HPDE6-E6E7 (cell line): ENCODE results near the gene CMIP.

Experiments used
- DNase-seq: peaks from one replicate; pipeline ENCODE4 v3.0.0; 2011; ENCODE audit warnings: missing footprints; ENCODE audit errors: extremely low spot score

Gene CMIP

DNA sequence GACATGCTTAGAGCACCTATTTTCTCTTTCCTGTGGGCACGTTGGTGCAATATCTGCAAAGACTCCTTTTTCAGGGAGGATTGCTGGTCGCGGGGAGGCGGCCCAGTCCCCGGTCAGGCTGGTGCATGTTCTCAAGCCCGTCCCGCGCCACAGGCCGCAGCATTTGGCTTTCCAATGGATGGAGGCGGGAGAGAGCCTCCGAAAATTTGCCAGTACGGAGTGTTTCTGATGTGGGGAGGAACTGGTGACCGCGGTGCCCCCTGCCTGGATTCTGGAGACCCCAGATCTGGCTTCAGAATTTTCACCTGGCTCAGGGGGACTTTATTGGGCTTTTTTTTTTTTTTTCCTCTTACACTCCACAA is 2.3 kb downstream of the CMIP start:
- DNase-seq, result no peak

DNA sequence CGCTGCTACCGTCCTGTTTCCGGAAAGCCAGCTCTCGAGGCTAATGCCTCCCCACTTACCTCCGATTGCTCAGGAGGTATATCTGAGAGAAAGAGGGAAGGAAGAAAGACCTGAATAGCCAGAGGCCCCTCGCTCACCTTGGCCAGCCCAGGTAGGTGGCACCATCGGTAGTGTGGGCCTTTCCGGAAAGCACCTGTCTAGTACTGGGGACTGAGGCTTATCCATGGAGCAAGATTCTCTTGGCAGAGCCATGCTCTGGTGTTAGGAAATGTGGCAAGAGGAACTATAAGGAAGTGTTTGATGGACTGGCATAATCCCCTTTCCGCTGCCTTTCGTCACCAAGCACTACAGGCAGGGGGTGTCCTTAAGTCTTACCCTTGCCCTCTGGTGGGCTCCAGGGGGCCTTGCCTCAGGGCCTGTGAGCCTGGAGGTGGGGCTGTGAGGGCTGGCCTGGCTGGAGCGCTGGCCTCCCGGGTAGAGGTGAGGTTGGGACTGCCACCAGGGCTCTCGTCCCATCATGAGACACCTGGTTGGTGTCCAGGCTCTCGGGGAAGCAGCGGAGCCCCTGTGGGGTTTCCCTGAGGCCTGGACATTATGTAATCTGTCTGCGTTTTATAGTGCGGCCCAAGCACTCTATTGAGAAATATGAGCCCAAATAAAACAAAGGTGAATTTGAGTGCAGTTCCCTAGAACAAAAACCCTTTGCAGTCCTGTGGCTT is 2.9 kb downstream of the CMIP start:
- DNase-seq, result no peak

DNA sequence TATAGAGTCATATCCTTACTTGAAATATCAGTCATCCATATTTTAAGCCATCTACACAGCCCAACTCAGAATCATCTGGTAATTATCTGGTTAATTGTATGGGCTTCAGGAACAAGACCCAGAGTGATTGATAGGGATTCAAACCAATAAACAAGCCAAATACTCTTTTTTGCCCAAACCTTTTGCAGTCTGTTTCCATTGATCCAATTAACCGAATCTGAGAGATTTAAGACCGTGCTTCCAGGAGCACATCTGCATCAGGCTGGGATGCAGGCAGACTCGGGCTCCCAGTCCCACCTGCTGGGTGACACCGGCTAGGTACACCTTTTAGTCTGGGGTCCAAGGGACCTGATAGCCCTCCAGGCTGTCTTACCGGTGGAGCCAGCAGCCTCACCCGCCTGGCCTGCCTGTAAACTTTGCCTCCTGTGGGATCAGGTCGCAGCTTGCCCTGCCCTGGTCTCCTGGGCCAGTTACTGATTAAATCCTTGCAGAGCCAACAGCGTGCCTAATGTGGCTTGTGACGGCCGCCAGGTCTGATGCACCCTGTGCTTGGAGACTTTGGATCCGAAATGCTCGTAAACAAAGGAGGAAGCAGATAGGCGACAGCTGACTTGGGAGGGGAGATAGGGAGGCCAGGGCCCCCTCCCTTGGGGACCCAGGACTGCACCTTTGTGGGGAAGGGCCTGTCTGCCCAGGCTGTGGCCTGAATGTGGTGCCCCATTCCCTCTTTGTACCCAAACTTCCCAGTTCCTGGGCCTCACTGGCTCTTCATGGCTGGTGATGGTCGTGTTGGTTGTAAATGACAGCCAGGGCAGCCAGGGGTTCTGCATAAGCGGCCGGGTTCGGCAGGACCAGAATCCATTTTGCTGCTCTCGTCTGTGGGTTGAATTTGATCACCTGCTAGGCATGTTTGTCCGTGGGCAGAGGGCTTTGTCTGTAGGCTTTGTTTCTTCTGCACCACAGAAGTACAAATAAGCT is 3.8 kb downstream of the CMIP start:
- DNase-seq, result no peak

DNA sequence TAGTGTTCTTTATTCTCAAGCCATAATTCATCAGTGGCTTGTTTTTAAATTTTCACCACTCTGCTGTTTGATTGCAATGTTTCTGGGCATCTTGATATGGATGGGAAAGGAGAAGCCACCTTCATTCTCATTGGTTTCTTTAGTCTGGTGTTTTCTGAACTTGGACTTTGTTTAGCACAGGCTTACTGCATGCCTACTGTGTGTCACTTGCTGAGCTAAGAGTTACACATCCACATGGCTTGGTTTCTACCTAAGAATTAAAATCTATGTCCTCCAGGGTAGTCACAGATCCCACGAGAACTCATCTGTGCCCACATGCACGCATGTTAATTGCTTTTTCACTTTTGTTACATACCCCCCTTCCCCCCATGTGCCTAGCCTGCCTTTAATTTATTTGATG is 4.6 kb downstream of the CMIP start:
- no peak for DNase-seq

DNA sequence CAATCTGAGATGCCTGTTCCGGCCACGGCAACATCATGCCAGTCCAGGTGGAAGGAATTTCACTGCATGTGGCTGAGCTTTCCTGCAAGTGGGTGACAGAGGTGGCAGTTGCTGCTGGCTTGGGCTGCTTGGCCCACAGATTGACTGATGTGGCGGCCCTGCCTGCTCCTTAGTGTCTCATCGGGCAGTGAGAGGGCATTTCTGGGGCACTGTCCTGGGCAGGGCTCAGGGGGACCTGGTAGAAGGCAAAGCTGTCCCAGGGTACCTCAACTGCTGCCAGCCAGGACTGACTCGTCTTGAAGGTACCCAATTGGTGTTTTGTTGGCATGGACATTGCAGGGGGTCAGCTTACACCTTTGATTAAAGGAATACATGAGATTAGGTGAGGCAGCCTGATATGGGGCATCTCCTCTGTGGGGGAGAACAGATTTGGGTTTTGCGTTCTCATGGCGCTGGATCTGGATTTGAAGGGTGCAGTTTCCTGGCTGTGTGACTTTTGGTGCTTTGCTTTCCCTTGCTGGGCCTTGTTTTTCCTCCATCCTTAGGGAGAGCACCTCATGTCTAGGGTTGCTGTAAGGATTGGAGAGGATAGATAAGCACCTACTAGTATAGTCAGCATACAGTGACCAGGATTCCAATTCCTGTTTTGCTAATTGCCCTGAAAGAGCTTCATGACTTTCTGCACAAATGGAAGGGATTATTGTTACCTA is 5.4 kb downstream of the CMIP start:
- DNase-seq, result no peak

DNA sequence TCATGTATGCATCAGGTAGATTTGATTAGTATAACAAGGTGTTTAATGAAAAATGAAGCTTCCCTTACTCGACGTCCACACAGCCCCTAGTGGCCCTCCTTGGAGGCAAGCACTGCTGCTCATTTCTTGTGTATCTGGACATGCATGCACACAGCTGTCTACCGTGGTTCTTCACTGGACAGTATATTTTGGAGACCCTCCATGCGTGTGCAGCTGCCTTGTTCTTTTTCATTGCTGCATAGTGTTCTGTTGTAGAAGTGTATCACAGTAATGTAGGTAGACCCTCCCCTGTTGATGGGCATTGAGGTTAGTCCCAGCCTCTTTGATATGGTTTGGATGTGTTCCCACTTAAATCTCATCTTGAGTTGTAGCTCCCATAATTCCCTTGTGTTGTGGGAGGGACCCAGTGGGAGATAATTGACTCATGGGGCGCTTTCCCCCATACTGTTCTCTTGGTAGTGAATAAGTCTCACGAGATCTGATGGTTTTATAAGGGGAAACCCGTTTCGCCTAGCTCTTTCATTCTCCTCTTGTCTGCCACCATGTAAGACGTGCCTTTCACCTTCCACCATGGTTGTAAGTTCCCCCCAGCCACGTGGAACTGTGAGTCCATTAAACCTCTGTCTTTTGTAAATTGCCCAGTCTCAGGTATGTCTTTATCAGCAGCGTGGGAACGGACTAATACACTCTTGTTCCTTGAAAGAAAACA is 6.3 kb downstream of the CMIP start:
- no peak for DNase-seq

DNA sequence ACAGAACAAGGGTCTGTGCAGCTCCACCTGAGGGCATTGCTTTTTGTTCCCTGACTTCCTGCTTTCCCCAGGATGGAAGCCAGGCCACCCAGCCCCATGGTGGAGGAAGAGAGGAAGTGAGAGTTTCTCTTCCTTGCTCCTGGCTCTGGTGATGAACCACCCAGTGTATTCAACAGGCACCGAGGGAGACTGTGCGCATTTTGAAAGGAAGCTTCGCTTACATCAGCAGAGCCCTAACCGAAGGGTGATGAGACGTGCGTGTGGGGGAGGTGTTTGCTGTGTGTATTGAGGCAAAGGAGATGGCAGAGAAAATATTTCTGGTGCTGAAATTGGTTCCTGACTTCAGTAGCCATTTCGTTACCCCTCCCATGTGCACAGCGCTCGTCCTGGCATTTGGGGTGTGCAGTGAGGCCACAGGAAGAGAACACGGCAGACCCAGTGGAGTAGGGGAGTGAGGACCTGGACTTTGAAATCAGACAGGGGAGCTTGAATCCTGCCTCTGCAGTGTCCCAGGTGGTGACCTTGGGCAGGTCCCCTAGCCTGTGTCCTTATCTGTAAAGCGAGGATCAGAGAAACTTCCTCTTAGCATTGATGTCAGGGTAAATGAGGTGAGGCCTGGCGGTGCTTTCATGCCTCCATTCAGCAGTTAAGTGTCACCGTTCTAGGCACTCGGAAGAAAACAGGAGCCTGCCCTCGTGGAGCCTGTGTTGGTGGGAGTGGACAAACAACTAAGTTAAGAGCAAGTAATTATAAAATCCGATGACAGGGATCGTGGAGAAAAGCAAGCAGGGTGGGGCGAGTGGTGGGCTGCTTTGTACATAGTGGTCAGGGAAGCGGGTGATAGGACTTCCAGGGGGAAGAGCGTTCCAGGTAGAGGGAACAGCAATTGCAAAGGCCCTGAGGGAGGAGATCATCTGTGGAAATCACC is 7.4 kb downstream of the CMIP start:
- DNase-seq, result no peak

DNA sequence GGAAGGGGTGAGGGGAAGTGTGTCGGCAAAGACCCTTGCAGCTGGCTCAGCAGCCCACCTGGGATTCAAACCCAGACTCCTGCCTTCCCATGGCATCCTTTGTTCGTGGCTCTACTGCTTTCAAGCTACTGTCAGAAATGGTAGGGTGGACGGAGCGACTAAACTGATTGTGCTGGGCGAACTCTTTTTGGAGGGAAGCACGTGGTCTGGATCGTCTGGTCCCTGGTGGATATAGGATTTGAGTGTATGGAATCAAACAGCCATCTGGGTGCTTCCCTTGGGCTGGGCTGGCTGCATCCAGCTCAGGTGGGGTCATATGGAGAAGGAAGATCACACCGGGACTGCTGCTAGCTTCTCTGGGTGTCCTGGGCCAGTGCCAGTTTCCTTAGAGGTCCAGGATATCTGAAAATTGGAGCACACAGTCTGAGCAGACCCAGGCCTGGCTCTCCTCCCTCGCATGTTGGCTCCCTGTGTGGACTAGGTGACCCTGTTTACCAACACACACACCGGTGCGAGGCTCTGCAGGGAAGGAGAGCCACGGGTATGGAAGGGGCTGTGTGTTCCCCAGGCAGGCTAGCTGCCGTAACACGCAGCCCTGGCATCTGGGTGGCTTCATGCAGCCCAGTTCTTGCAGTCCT is 8.6 kb downstream of the CMIP start:
- DNase-seq, result no peak

DNA sequence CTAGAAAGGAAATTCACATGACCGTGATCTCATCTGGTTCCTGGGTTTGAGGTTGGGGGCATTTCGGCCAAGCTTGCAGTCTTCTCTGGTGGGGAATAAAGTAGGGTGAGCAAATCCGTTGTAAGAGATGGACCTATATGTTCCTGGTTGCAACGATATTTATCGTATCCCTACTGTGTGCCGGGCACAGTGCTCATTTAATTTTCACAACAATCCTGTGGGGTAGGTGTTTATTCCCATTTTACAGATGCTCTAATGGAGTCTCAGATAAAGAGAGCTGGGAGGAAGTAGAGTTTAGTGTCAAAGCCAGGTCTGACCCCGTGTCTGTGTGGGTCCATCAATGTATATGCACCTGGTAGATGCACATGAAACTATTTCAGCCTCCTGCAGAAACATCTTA is 9.4 kb downstream of the CMIP start:
- DNase-seq, result no peak

DNA sequence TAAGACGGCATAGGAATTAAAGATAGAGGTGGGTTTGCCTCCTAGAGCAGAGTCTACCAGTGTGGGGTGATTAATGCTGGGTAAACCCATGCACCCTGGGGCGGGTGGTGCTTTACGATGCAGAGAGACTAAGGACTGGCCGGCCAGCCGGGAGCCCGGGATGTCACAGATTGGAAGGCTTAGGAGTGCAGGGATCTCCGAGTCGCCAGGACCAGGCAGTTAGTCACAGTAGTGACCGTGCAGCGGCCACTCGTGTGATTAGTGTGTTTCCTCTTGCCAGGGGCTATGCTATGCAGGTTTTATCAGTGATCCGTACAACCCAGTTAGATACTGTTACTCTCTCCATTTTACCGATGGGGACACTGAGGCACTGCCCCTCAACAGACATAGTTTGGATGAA is 10.4 kb downstream of the CMIP start:
- no peak for DNase-seq

DNA sequence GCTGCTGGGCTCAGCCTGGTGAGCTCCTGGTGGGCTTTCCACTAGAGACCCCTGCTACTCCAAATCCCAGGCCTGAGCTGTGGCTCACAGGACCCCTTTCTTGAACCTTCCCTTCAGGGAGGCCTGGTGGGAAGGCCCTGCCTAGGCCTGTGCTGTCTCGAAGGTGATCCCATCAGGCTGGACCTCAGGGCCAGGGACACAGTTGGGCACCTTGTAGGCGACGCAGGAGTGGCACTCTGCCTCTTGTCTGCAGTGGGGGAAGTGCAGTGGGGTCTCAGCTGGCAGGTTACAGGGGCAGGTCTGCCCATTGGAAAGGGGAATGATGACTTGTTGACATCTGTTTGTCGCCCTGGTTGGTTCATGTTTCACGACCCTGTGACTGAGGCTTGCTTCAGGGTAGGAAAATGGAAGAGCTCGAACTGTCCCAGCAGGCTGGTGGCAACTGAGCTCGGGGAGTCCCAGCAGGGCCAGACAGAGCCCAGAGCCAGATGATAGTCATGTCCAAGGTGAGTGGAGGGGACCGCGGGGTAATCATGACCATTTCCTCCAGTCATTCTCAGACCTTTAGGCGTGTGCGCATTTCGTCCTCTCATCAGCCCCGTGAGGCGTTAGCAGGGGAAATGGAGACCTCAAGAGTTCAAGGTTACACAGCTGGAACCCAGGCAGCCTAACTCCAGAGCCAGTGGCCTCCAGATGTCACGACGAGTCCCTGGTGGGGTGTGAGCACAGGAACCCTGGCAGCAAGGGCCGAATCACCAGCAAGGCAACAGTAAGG is 11.3 kb downstream of the CMIP start:
- no peak for DNase-seq

DNA sequence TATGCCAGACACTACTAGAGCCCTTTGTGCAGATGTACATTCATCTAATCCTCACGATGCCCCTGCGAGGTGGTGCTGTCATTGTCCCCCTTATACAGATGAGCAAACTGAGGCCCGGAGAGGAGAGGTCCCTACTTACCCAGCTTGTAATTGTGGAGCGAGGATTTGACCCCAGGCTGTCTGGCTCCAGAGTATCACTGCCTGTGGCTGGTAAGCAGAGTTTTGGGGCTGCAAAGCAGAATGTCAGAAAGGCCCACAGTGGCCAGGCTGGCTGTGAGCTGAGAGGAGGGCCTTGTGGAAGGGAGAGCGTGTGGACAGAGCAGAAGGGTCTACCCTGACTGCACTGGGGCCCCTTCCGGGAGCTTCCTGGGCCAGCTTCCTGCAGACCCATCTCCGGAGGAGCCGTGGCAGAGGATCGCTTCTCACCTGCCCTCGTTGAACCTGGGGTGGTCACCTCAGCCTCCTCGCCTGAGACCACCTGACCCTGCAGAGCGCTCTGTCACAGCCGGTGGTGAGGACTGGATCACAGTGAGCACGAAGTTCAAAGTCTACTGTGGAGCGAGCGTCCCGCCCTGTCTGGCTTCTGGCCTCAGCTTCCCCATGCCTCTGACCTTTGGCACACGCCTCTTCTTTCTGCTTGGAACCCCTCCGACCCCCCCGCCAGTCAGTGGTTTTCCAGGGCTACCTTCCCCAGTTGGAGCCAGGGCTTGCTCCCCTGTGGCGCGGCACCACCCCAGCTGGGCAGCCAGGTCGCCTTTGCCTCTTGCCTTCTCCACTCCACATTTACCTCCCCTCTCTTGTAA is 12.1 kb downstream of the CMIP start:
- DNase-seq, result no peak

DNA sequence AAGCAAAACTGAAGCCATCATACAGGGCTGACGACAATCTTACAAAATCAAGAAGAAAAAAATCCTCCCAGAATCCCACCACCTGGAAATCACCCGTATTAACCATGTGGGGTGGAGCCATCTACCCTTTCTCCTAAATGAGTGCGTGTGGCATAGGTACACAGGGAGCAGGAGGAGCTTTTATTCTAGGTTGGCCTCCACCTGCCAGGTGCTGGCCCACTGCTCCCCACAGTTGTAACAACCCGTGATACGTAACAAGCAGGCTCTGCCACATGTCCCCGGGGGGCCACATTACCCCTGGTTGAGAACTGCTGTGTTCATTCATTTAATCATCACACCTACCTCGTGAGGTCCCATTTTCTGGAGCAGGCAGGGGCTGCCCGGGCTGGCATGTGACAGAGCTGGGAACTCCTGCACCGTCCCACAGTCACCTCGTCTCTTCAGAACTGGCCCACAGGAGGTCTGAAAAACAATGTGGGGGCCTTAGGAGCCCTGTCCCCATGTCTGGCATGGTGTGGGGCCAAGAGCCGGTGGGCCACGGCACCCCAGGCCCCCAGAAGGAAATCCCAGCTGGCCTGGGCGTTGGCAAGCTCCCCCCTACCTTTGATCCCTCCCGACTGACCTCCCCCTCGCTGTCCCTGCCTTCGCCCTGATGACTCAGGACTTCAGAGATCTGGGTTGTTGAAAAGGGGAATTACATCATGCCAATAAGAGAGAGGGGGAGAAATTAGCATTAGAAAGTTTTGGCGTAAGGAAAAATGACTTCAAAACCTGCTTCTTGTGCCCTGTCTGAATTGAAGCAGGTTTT is 12.9 kb downstream of the CMIP start:
- no peak for DNase-seq

DNA sequence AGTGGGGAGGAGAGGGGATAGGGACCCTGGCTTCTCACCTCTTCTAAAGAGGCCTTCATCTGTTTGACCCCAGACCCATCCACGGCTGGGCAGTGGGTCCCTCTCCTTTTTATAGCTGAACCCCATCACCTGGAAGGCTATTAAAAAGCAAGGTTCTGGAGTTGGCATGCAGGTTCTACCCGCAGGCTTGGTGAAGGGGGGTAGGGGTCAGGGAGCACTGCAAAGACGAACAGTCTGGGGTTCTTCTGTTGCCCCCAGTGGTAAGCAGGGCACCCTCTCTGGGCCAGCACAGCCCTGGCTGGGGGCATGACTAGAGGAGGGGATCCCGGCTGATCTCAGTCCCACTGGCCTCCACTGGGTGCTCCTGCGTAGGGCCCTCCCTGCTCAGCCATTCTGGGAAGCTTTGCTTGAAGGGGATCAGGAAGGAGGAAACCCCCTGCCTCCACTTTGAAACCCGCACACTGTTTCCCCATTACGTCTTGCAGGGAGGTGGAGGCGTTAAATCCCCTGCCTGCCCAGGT is 13.6 kb downstream of the CMIP start:
- no peak for DNase-seq

DNA sequence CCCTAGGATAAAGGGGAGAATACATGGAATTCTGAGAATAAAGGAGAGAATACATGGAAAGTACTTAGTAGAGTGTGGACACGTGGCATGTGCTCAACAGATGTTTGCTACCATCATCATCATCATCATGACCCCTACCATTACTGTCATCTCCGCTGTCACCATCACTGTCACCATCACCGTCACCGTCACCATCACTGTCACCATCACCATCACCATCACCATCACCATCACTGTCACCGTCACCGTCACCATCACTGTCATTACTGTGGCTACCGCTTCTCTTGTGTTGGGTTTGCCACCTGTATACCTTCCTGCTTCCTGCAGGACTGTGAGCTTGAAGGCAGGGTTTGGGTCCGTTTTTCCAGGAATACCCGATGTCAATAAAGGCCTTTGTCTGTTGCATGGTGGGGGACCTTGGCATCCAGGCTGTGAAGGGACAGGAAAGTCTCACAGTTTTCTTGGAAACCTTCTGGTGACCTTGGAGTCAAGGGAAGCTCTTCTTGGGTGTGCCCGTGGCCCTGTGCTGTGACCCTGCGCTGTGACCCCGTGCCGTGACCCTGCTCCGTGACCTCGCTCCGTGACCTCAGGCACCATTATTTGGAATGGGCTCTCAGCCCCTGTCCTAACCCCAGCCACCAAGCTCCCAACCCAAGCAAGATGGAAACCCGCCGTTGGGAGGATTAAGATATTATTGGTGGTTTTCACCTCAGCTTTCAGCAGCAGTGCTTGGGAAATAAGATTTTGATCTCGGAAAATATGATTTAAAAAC is 14.4 kb downstream of the CMIP start:
- DNase-seq, result no peak

DNA sequence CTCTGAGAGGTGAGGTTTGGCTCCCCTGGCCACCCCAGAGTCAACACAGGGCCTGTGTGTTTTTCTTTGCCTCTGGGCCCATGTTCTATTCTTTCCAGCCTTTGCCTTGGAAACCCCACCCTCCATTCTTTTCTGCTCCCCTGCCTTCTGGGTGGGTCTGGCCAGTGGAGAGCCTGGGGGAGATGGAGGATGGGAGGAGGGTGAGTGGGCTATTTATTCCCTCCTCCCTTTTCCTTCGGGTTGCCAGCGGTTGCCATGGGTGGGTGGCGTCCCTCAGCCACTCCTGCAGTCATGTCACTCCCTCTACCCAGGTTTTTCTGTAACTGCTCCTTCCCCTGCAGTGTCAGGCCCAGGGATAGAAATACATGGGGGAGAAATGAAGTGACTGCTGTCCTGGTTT is 15.5 kb downstream of the CMIP start:
- DNase-seq, result no peak

DNA sequence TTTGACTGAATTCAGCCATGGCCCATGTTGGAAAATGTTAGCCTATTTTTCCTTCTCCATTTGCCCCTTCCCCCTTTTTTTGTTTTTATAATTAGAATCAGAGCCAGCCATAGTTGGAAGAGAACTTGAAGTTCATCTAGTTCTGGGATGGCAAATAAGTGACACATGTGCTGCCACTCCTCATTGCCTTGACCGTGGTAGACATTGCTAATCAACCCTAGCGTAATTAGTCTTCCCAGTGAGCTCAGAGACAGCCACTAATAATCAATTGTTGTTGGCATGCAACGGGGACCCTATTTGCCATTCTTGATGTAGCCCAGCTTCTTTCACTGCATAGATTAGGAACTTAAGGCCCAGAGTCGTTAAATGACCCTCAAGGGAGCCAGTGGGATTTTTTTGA is 16.6 kb downstream of the CMIP start:
- DNase-seq, result no peak
